OCI-LY7 (cell line): ENCODE measurements around the gene FARSB.

Experiments used
- CTCF ChIP-seq: fragments of 200-600 bp; sonication (generic); conservative IDR thresholded peaks from 2 replicates; pipeline ENCODE4 v1.5.1; 2014; ENCODE audit warnings: mild to moderate bottlenecking, antibody characterized with exemption, low read length, moderate library complexity, mixed read lengths
- EZH2phosphoT487 ChIP-seq: fragments of 200-600 bp; sonication (generic); IDR thresholded peaks from 2 replicates; pipeline ENCODE4 v1.6.1; 2018; ENCODE audit warnings: low read depth, borderline replicate concordance, mild to moderate bottlenecking, mixed run types, antibody characterized with exemption, low read length, moderate library complexity, mixed read lengths

GRCh38 chr2:222548992-222549391 is 106.9 kb downstream of the FARSB start:
- no peak for TF ChIP-seq CTCF
- TF ChIP-seq EZH2phosphoT487 = no peak
